ENCODE data around the gene SENP3.

SENP3 gene

GRCh38 chr17:7586673-7587419 is 25.1 kb downstream of the SENP3 start:
- peaks cover 24 to 41% of the 10 kb centered on the region in 2 donors for H3K4me1 ChIP-seq (ENCODE audit: control insufficient read depth in 2 of 2, insufficient read depth in 1 of 2, low read depth in 1 of 2, low read length in 2 of 2)
- peaks cover 13% of the 10 kb centered on the region for H3K79me1 ChIP-seq (ENCODE audit: low read depth, low read length)
- no peak overlapping the region for H3K4me3 ChIP-seq (ENCODE audit: low read length in 2 of 2)
- H3K14ac ChIP-seq (ENCODE audit: low read length): no peak overlapping the region
- H2AFZ ChIP-seq (ENCODE audit: low read length): no peak overlapping the region
- no peaks in the 10 kb centered on the region for H3K27me3 ChIP-seq (ENCODE audit: control insufficient read depth in 3 of 3, insufficient read depth in 3 of 3, low read depth in 1 of 3, low read length in 3 of 3)
- no peak overlapping the region for H3K4ac ChIP-seq (ENCODE audit: low read length)
- no peaks in the 10 kb centered on the region for H3K9me3 ChIP-seq (replicated peaks in 1 of 2; ENCODE audit: control insufficient read depth in 2 of 2, insufficient read depth in 1 of 2, low read depth in 1 of 2, low read length in 2 of 2)
- peaks cover 28 to 73% of the 10 kb centered on the region in 2 donors for H3K36me3 ChIP-seq (replicated peaks in 1 of 2; ENCODE audit: control insufficient read depth in 2 of 2, insufficient read depth in 2 of 2, low read length in 2 of 2)
- no CpG with 5 or more reads among the region's 9 CpGs for WGBS, 2 donors (ENCODE audit: extremely low coverage in 2 of 2, insufficient read length in 2 of 2, insufficient replicate concordance in 1 of 2)
- no peak overlapping the region for H3K4me2 ChIP-seq (ENCODE audit: insufficient read depth, low read length, poor library complexity, severe bottlenecking)
- no peak overlapping the region for H4K91ac ChIP-seq (ENCODE audit: low read depth, low read length, poor library complexity)
- H3K9ac ChIP-seq (ENCODE audit: low read depth, low read length, poor library complexity): no peak overlapping the region
- no peak overlapping the region for H3K18ac ChIP-seq (ENCODE audit: low read length)
- no peak overlapping the region for H2AK5ac ChIP-seq (ENCODE audit: low read depth, low read length)
- H2BK15ac ChIP-seq (ENCODE audit: low read length): no peak overlapping the region
- H3K23ac ChIP-seq (ENCODE audit: low read depth, low read length, poor library complexity): no peak overlapping the region
- no peak for DNase-seq (ENCODE audit: low spot score)
- H2BK120ac ChIP-seq (ENCODE audit: low read depth, low read length): no peak overlapping the region
- H4K8ac ChIP-seq (ENCODE audit: low read depth, low read length): no peak overlapping the region
- no peak overlapping the region for H3K27ac ChIP-seq (replicated peaks; ENCODE audit: low read length)
- no peak overlapping the region for H2BK5ac ChIP-seq (ENCODE audit: low read length)
- no peak overlapping the region for H2BK12ac ChIP-seq (ENCODE audit: low read length)

- Histone ChIP-seq H3K23ac (ENCODE audit: low read depth, low read length, poor library complexity) (no peak overlapping the region), H2AK5ac (ENCODE audit: low read depth, low read length) (no peak overlapping the region), H2BK12ac (ENCODE audit: low read length) (no peak overlapping the region), H3K9me3 (replicated peaks in 1 of 2; ENCODE audit: control insufficient read depth in 2 of 2, insufficient read depth in 1 of 2, low read depth in 1 of 2, low read length in 2 of 2) (no peaks in the 10 kb centered on the region), H2BK120ac (ENCODE audit: low read depth, low read length) (no peak overlapping the region), H3K27ac (replicated peaks; ENCODE audit: low read length) (no peak overlapping the region), H3K14ac (ENCODE audit: low read length) (no peak overlapping the region), H2BK5ac (ENCODE audit: low read length) (no peak overlapping the region), H2BK15ac (ENCODE audit: low read length) (no peak overlapping the region), H2AFZ (ENCODE audit: low read length) (no peak overlapping the region), H3K9ac (ENCODE audit: low read depth, low read length, poor library complexity) (peak overlapping the region; percentile 45), H3K4me1 (ENCODE audit: control insufficient read depth in 2 of 2, insufficient read depth in 1 of 2, low read depth in 1 of 2, low read length in 2 of 2) (peaks cover 22 to 43% of the 10 kb centered on the region in 2 donors), H3K4me2 (ENCODE audit: insufficient read depth, low read length, poor library complexity, severe bottlenecking) (no peak overlapping the region), H3K79me1 (ENCODE audit: low read depth, low read length) (peaks cover 7% of the 10 kb centered on the region), H3K27me3 (ENCODE audit: control insufficient read depth in 3 of 3, insufficient read depth in 3 of 3, low read depth in 1 of 3, low read length in 3 of 3) (no peaks in the 10 kb centered on the region), H3K4me3 (ENCODE audit: low read length in 2 of 2) (no peak overlapping the region), H3K18ac (ENCODE audit: low read length) (no peak overlapping the region), H4K8ac (ENCODE audit: low read depth, low read length) (no peak overlapping the region), H4K91ac (ENCODE audit: low read depth, low read length, poor library complexity) (no peak overlapping the region), H3K4ac (ENCODE audit: low read length) (no peak overlapping the region), H3K36me3 (replicated peaks in 1 of 2; ENCODE audit: control insufficient read depth in 2 of 2, insufficient read depth in 2 of 2, low read length in 2 of 2) (peaks cover 33 to 73% of the 10 kb centered on the region in 2 donors)
- no CpG with 5 or more reads among the region's 12 CpGs for WGBS, 2 donors (ENCODE audit: extremely low coverage in 2 of 2, insufficient read length in 2 of 2, insufficient replicate concordance in 1 of 2)
- no peak for DNase-seq (ENCODE audit: low spot score)
Observed at GRCh38 chr17:7587420-7588151, 25.9 kb downstream of the SENP3 start.

GRCh38 chr17:7588553-7589203 is 27.0 kb downstream of the SENP3 start:
- Histone ChIP-seq H2BK120ac (ENCODE audit: low read depth, low read length) (peak overlapping the region; percentile 63), H3K4ac (ENCODE audit: low read length) (peak overlapping the region; percentile 30), H2BK5ac (ENCODE audit: low read length) (peak overlapping the region; percentile 50), H3K4me3 (ENCODE audit: low read length in 2 of 2) (peak overlapping the region in 1 of 2 donors; percentile 39), H3K18ac (ENCODE audit: low read length) (peak overlapping the region; percentile 94), H2BK12ac (ENCODE audit: low read length) (no peak overlapping the region), H3K79me1 (ENCODE audit: low read depth, low read length) (peaks cover 3% of the 10 kb centered on the region), H3K36me3 (replicated peaks in 1 of 2; ENCODE audit: control insufficient read depth in 2 of 2, insufficient read depth in 2 of 2, low read length in 2 of 2) (peaks cover 44 to 80% of the 10 kb centered on the region in 2 donors), H4K91ac (ENCODE audit: low read depth, low read length, poor library complexity) (peak overlapping the region; percentile 30), H3K27me3 (ENCODE audit: control insufficient read depth in 3 of 3, insufficient read depth in 3 of 3, low read depth in 1 of 3, low read length in 3 of 3) (no peaks in the 10 kb centered on the region), H3K23ac (ENCODE audit: low read depth, low read length, poor library complexity) (peak overlapping the region; percentile 75), H2BK15ac (ENCODE audit: low read length) (peak overlapping the region; percentile 81), H3K9me3 (replicated peaks in 1 of 2; ENCODE audit: control insufficient read depth in 2 of 2, insufficient read depth in 1 of 2, low read depth in 1 of 2, low read length in 2 of 2) (no peaks in the 10 kb centered on the region), H3K9ac (ENCODE audit: low read depth, low read length, poor library complexity) (peak overlapping the region; percentile 86), H3K14ac (ENCODE audit: low read length) (no peak overlapping the region), H3K27ac (replicated peaks; ENCODE audit: low read length) (peak overlapping the region; percentile 34), H3K4me2 (ENCODE audit: insufficient read depth, low read length, poor library complexity, severe bottlenecking) (peak overlapping the region; percentile 47), H4K8ac (ENCODE audit: low read depth, low read length) (no peak overlapping the region), H3K4me1 (ENCODE audit: control insufficient read depth in 2 of 2, insufficient read depth in 1 of 2, low read depth in 1 of 2, low read length in 2 of 2) (peaks cover 14 to 39% of the 10 kb centered on the region in 2 donors), H2AFZ (ENCODE audit: low read length) (no peak overlapping the region), H2AK5ac (ENCODE audit: low read depth, low read length) (peak overlapping the region; percentile 79)
- no peak for DNase-seq (ENCODE audit: low spot score)
- no CpG with 5 or more reads among the region's 30 CpGs for WGBS, 2 donors (ENCODE audit: extremely low coverage in 2 of 2, insufficient read length in 2 of 2, insufficient replicate concordance in 1 of 2)

Measured in neuronal stem cell (in vitro differentiated cells).